Measurements from ENCODE around the gene ENTHD1.

DNA sequence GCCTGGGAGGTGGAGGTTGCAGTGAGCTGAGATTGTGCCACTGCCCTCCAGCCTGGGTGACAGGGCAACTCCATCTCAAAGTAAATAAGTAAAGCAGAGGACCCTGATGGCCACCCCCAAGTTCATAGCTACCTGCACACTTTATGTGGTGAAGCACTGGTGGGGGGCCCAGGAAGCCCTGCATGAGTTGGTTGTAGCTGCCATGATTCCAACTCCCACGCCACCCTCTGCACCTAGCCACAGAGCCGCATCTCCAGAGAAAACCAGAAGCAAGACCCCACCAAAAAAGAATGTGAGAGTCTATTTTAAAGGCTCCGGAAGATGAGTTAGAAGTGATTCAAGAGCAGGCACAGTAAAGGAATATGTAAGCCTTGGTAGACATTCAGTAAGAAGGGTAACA is 46.3 kb upstream of the ENTHD1 start:
- no peak for TF ChIP-seq EP300 (IDR thresholded peaks at IDR 0.05)
- TF ChIP-seq, protein P1, sequence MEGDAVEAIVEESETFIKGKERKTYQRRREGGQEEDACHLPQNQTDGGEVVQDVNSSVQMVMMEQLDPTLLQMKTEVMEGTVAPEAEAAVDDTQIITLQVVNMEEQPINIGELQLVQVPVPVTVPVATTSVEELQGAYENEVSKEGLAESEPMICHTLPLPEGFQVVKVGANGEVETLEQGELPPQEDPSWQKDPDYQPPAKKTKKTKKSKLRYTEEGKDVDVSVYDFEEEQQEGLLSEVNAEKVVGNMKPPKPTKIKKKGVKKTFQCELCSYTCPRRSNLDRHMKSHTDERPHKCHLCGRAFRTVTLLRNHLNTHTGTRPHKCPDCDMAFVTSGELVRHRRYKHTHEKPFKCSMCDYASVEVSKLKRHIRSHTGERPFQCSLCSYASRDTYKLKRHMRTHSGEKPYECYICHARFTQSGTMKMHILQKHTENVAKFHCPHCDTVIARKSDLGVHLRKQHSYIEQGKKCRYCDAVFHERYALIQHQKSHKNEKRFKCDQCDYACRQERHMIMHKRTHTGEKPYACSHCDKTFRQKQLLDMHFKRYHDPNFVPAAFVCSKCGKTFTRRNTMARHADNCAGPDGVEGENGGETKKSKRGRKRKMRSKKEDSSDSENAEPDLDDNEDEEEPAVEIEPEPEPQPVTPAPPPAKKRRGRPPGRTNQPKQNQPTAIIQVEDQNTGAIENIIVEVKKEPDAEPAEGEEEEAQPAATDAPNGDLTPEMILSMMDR (IDR thresholded peaks at IDR 0.05), result no peak

Measured in stomach (tissue), 4 donors.